ENCODE measurements around the gene TANC1.

The TANC1 gene

DNA sequence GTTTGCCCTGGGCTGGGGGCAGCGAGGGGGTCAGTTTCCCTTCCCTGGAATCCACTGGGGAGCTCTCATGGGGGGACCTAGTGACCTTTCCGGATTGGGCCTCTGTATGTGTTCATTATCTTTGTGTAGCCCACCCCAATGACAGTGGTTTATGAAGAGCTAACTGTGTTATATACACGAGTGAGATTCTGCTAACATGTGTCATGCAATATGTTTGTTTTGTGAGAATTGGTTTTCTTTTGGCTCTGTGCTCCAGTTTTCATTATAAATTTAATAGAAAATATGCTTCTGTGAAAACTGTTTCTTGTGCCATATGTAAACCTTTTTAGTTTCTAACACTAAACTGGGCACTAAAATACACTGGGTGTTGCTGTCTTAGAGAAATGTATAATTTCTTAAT lies 207.5 kb downstream of the TANC1 start:
- no peak for DNase-seq

DNA sequence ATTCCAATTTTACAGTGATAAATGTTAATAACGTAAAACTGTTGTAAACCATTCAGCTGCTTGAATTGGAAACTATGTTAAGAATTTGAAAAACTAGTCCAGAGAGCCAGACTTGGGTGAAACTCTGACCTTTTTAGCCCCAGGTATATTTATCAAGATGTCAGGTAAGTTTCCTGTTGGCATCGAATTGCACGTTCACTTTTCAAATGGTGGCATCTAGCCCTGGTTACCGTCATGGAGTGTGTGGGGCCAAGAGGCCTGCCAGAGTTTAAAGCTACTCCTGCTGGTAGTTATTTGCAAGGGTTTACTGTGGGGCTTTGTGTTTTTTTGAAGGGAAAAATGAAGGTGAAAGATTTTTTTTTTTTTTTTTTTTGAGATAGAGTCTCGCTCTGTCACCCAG lies 208.1 kb downstream of the TANC1 start:
- DNase-seq, result no peak

DNA sequence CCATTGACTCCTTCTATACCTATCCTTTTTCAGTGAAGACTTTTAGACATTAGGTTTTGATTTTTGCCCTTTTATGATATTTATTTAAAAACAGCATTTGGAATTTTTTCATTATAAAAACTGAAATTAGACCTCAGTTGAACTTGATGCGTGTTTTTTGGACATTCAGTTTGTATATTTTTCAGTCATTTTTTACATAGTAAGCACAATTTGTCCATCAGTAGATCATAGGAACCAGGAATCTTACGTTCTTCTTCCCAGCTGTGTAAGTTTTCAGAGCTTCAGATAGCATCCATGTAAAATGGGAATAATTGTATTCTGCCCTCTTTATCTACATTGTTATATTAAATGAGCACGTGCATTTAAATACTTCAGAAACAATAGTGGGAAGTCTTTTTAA lies 208.9 kb downstream of the TANC1 start:
- no peak for DNase-seq

DNA sequence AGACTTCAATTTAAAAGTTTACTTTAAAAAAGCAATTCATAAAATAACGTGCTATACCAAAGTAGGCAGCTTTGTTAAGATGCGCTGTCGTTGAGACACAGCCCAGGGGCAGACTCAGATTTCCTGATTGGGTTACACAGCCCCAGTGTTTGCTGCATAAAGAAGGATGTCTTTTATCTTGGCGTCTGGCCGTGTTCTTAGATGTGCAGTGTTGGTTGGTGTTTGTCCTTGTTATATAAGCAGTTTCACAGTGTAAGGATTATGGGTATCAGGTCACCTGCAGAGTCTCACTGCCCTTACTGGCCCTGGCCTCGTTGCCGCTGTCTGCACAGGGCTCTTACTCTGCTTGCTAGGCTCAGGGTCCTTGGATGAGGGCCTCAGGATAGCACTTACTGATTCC lies 209.5 kb downstream of the TANC1 start:
- DNase-seq, result no peak

DNA sequence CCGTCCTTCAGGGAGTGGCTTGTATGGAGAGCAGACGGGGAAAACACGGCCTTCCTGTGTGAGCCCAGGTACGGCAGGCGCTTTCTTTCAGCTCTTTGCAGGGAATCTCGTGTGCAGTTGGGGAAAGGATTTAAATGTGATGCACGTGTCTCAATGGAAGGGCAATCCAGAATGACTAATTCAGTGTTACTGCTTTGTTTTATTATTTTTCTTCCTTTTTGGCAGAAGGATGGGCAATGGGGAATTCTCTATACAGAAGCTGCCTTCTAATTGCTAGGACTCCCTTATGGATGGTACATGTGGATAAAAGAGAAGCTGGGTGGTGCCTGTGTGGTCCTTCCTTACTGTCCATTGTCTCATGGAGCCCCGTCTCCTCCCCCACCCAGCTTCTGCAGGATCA lies 210.7 kb downstream of the TANC1 start:
- no peak for DNase-seq

DNA sequence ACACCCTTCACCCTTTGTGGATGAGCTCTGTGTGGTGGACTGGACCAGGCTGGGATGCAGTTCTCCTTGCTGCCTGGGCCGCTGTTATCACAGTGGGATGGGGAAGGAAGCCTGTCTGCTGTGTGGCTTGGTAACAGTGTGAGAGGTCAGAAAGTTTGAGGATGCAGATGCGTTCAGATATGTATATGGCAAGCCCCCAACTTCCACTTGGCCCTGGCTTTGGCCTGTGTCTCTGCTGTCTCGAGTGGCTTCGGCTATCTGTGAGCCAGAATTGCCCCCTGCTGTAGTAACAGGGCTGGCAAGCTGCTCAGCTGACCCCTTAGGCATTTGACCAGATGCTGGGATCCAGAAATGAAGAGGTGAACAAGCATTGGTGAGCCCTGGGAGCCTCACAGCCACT lies 211.3 kb downstream of the TANC1 start:
- no peak for DNase-seq

DNA sequence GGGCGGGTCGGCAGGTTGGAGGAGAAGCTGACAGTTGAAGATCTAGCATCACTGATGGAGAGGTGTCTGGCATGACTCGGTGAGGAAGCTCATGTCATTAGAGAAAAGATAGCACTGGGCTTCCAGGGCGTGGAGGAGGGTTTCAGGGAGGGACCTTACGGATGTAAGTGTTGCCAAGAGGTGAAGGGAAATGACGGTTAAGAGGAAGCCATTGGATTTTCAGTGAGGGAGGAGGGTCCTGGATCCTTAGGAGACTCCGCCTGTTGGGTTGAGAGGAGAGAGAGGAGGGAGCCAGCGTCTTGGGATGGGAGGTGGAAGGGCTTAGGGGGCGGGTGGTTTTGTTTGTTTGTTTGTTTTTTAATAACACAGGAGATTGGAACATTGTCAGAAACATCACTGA lies 214.9 kb downstream of the TANC1 start:
- DNase-seq, result no peak

DNA sequence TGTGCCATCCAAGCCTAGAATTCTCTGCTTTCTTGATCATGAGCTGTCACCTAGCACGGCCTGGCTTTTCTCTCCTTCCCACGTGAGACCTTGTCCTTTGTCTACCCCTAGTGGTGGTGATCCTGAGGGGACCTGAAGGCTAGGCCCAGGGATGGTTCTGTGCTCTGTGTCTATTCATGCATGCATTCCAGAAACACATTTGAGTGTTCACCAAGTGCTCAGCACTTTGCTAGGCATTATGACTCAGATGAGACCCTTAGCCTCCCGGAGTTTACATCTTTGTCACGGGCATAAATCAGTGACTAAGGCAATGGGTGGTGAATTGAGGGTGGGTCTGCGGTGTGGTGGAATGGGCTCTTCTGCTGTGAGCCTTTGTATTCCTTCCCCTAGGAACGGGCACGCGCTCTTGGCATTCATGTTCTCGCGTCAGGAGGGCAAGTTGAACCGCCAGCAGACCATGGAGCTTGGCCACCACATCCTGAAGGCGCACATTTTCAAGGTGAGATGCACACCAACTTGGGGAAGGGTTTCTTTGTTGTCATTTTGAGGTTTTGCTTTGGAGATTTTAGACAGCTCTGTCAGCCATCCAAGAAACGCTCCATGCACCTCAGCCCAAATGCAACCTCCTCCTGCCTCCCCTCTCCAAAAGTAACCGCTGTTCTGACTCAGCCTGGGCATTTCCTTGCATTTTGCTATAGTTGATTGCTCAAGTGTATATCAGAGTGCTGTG lies 217.1 kb downstream of the TANC1 start:
- DNase-seq, result no peak

DNA sequence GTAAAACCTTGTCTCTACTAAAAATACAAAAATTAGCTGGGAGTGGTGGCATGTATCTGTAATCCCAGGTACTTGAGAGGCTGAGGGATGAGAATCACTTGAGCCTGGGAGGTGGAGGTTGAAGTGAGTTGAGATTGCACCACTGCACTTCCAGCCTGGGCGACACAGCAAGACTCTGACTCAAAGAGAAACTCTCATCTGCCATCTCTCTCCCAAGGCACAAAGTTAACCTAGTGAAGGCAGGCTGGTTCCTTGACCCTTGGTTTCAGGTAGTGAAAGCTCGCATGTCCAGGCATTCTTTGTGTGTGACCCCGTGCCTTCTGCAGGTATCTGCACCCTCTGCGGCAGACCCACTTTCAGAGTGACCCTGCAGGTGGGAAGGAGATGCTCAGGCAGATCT lies 218.0 kb downstream of the TANC1 start:
- DNase-seq, result no peak

DNA sequence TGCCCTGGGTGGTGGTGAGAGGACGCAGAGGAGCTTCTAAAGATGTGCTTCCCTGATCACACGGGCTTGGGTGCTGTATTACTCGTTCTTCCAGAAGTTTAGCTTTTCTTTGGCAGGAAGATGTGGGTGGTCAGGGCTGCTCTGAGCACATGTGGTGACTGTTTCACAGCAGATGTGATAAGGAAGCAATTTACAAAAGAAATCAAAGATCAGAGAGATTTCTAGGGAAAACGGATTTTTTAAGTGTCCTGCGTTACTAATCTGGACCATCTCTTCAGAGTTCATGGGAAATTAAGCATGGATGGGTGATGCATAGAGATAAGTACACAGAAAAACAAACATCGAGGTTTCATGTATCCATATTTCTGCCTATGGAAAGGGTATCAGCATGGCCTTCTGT lies 218.7 kb downstream of the TANC1 start:
- DNase-seq, result no peak

DNA sequence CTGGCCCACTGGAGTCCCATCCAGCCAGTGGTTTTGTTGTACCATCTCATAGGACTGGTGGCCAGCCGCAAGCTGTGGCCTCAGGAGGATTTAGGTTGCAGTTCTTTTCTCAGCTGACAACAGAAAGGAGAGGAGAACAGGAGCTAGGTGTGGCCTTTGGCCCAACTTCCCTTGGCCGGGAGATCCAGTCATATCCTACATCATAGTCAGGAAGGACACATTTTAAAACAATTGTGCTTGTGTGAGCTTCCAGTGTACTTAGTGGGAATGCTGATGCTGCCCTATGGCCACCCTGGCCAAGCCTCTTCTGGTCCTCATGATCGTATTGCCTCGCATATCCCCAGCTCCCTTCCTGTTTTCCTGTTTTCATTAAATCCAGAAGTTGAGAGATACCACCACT lies 220.0 kb downstream of the TANC1 start:
- no peak for DNase-seq

DNA sequence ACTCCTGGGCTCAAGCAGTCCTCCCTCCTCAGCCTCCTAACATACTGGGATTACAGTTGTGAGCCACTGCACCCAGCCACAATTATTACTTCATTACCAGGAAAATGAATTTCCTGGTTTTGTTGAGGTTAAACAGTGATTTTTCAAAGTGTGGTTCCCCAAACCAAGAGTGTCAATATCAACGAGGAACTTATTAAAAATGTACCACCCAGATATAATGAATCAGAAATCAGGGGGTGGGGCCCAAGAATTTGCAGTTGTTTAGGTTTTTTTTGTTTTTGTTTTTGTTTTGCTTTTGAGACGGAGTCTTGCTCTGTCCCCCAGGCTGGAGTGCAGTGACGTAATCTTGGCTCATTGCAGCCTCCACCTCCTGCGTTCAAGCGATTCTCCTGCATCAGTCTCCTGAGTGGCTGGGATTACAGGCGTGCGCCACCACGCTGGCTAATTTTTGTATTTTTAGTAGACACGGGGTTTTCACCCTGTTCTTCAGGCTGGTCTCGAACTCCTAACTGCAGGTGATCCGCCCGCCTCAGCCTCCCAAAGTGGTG lies 224.0 kb downstream of the TANC1 start:
- DNase-seq, result no peak

DNA sequence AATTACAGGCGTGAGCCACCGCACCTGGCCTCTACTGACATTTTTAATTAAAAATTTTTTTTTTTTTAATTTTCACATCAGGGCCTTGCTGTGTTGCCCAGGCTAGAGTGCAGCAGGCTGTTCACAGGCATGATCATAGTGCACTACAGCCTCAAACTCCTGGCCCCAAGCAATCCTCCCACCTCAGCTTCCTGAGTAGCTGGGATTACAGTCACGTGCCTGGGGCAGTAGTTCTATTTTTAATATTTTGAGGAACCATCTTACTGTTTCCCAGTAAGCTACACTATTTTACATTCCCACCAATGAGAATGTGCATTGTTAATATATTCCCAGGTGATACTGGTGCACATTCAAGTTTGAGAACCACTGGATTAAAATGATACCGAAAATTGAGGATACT lies 225.4 kb downstream of the TANC1 start:
- DNase-seq, result no peak

DNA sequence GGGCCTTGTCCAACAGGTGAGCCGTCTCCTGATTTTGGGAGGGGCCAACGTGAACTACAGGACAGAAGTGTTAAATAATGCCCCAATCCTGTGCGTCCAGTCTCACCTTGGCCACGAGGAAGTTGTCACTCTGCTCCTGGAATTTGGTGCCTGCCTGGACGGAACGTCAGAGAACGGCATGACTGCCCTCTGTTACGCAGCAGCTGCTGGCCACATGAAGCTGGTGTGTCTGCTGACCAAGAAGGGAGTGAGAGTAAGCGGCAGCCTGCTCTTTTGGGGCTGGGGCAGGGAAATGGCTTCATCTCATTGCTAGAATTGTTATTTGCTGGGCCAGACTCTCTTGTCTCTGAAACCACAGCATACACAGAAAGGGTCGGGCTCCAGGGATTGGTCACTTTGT lies 225.8 kb downstream of the TANC1 start:
- DNase-seq, result no peak

DNA sequence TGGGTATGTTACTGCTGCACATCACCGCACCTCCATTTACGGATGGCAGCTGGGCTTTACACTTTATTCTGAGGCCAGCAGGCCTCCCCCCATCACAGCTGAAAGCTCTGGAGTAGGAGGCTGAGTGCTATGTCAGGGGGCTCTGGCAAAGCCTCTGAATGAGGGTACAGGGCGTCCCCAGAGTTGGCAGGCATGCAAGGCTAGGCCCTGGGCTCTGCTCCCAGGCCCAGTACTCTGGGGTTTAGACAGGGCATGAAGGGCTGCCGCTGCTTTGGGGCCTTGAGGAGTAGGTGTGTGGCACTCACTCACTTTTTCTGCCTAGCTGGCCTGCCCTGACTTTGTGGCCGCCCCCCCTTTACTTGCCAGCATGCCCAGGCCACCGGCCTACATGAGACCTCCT lies 227.3 kb downstream of the TANC1 start:
- no peak for DNase-seq

DNA sequence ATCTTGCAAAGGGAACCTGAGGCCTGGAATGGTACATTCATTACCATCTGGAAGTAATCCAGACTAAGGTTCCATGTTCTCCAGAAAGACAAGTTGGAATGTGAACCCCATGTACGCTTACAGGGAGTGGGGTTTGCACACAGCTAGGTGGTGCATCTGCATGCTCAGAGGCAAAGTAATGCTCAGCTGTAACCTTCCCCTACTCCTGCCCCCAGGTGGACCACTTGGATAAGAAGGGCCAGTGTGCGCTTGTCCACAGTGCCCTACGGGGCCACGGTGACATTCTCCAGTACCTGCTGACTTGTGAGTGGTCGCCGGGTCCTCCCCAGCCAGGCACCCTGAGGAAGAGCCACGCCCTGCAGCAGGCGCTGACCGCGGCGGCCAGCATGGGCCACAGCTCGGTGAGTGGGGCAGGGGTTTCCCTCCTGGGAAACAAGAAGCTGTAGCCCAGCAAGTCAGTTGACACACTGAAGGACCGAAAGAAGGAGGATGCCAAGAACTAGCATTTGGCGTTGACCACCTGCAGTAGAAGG lies 228.0 kb downstream of the TANC1 start:
- no peak for DNase-seq

DNA sequence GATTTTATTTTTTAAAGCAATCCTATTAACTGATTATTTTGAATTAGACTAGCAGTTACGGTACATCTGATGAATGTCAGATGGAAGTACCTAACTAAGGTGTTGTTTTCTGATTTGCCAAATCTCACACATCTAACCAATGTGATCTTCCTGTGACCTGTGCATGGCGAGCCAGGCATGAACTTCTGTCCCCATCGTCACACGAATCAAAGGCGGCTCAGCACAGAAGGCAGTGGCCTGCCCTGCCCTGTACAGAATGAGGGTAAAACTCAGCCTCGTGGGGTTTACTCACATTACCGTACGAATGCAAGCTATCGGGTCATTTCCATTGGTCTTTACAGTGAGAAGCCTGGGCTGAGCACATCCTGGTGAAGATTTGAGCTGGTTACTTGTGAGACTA lies 230.8 kb downstream of the TANC1 start:
- DNase-seq, result no peak

DNA sequence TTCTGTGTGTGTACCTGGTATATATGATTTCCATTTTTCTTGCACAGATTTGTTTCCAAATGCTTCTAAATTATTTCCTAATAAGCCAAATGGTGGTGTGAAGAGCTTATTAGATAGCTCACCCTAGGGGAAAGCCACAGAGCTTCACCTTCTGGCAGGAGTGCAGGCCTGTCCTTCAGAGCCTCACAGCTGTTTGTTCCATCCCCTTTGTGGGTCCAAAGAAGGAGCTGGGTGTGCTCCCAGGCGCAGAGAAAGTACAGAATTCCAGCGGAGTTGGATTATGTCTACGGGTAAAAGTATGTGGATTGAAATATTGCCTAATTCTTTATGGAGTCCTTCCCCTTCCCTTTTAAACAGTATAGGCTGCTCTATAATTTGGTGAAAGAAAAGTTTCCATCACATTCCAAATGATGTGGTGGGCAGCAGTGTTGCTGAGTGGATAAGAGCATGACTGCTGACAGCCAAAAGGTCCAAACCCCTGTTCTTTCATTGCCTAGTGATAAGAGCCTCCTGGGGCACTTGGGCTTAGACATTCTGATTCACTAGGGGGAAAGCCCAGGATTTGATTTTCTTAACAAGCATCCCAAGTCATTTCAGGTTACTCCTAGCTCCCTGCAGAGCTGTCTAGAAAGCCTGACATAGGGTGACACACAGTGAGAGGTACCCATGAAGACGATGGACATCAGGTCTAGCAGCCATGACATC lies 231.5 kb downstream of the TANC1 start:
- DNase-seq, result no peak

DNA sequence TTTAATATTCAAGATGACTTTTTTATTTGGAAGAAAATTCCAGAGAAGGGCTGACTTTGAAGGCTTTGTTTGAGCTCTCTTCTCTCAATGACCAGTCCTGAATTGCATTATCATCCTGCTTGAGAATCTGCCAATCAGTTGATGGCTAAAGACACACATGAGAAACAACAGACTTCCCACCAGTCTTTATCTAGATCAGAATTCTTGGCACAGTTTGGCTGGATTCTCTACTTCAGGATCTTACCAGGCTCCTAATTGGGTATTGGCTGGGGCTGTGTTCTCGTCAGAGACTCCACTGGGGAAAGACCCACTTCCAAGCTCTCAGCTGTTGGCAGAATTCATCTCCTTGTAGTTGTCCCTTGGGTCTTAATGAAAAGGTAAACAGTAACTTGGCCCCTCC lies 232.1 kb downstream of the TANC1 start:
- no peak for DNase-seq

DNA sequence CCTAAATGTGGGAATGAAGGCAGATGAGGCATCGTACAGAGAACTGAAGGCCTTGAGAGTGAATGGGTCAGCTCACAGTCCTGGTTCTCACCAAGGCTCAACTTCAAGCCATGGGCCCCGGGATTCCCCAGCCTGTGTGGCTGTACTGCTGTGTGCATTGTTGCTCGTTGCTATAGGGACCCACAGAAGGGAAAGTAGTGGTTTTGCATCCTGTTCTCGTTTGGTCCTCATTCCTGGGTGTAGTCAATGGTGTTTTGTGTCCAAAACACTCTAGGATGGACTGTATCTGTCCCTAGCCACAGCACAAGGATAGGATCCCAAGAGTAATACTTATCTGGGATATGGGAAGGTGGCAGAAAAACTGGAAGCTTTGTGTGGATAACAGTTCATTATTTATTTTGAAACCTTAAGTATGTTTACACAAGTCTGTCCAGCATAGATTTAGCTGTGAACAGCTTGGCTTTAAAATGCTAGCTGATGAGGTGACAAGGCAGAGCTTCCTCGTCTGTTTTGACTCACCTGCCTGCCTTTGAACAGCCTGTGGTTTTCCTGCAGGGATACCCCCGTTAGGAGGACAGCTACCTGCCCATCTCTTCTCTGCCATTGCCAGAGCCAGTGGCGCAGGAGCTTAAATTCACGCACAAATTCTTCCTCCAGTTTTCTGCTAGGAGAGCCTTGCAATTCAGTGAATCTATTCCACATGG lies 233.1 kb downstream of the TANC1 start:
- no peak for DNase-seq

DNA sequence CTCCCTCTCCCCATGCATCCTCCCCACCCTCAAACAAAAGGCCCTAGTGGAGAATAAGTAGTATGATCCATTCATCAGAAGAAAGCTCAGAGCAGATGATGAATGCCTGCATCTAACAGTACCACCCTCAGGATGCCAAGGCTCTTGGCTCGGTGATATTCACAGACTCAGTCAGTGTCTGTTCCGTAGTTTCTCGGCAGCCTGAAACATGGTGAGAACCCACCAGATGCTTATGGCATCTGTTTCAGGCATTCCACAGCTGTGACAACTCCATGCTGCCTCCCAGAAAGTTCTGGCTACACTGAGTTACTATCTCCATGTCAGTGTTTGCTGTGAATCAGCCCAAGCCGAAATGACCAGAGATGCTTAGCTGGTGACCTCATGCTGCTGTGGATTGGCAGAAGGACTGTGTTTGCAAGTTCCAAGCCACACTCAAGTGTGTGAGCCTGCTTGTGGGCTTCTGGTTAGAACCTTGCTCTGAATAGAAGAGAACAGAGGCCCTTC lies 234.2 kb downstream of the TANC1 start:
- DNase-seq, result no peak

DNA sequence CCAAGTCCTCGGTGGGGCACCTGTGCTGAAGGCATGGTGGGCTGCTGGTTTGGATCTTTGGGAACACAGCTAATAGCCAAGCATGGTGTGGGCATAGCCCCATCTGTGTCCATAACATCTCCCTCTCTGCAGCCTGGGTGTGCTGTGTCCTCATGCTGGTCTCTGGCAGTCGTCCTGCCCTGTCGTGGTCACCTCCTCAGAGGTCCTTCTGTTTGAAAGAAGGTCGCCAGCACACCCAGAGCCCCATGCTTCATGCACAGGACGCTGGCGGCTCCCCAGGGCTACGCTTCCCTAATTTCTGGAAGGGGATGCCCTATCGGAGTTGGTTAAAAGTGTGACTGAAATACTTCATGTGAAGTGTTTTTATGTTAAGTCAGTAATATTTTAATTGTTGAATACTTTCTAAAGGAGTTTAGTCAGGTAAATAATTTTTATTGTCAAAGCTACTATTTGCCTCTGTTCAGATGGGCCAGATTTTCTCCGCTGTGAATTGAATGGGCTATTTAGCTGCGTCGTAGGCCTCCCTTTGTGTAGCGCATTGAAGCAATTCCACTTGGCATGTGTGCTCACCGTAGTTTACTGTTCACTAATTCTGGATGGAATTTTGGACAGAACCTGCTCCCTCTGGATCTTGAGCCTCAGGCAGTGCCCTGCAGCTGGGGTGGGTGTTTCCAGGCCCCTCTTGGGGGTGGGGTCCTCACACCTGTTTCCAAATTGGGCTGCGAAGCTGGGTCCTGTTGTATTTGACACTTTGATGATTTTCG lies 236.1 kb downstream of the TANC1 start:
- no peak for DNase-seq
